GM19238 (cell line): ENCODE data around the gene SH3RF1.
"Not testable (repeated sequence)": the region's sequence is repeated elsewhere in the genome, so short reads cannot be mapped to it uniquely, and the experiment has no call there.

ENCODE experiments used
- DNase-seq: peaks from one replicate; pipeline ENCODE4 v3.0.0; 2011; ENCODE audit warnings: low spot score; ENCODE audit not compliant: insufficient read length

SH3RF1 gene

GRCh38 chr4:169270810-169271691 lies at the start of gene SH3RF1:
TSS of gene SH3RF1 (minus strand) at chr4:169270956. CDS start at chr4:169269212, 1,744 bp downstream.
- DNase-seq: peak; percentile 73

DNA sequence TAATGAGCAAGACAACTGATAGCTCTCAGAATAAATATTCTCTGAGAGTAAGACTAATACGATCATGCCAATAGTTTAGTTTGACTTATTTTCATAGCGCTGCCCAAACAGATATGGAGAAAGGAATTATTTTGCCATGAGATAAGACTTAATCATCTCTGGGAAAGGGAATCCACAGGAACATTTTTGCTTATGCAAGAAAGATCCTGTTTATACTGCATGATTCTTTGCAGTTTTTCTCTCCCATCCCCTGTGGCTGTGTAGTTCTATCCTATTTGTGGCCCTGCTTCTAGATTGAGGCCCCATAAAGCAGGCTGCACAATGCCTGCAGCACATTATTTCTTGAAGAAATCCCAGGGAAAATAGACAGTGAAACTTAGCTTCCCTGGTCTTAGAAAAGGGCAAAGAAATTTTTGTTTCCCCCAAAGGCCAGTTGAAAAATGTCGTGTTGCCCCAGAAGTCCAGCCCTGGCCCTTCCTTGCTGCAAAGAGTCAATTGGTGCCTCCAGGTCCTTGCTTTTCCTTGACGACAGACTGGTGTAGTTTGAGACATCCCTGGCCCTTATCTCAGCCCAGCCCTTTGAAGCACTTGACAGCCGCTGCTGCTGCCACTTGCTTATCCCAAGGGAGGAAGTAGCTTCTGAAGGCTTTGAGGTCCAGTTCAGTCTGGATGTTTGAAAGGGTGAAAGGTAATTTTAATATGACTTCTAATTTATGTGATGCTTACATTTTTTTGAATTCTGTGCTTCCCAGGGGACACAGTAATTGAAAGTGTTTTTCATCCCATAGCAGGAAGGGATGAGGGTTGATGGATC lies 45.0 kb upstream of the SH3RF1 start:
- DNase-seq: no peak

GRCh38 chr4:169314906-169315305 lies 44.1 kb upstream of the SH3RF1 start:
- no peak for DNase-seq

- no peak for DNase-seq
Measured at GRCh38 chr4:169313732-169314131, 43.0 kb upstream of the SH3RF1 start.

GRCh38 chr4:169312690-169313422 lies 42.1 kb upstream of the SH3RF1 start:
- no peak for DNase-seq

- no peak for DNase-seq
Measured at GRCh38 chr4:169311643-169312365, 41.0 kb upstream of the SH3RF1 start.

DNA sequence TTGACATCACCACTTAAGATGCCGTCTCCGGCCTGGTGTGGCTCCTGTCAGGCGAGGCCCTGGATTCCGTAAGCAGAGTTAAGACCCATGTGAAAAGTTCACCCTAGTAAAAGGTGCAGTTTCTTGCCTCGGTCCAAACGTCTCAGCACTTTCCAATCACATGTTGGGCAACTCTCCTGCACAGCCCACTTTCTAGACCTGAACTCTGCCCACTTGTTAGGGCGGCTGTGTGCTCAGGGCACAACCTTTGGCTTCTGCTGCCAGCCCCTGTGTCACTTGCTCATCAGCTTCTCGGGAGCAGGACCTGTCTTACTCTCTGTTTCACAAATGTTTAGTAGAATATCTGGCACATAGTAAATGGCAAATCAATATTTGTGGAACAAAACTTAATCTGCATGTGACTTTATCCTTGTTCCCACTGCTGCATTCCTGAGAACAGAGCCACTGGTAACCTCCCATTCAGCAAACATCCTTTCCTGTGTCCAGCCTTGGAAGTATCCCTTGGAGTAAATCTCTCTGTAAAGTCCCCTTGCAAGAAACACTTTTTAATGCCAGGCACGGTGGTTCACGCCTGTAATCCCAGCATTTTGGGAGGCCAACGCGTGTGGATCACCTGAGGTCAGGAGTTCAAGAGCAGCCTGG lies 38.7 kb upstream of the SH3RF1 start:
- DNase-seq: no peak

DNA sequence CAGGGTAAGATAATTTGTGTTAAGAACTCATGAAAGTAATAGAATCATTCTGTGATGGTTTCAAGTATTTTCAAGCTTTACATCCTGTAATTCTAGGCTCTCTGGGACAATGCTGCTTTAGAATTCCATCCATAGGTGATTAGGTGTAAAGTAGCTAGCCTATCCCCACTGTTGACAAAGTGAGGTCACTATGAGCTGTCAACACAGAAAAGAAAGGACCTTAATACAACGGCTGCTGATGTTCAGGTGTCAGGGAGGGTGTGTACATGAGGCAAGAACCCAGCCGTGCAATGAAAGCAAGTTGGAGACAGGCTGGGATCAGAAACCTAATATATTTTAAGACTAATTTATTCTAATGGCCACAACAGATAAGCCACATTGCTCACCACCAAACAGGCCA lies 36.8 kb upstream of the SH3RF1 start:
- DNase-seq: no peak

DNA sequence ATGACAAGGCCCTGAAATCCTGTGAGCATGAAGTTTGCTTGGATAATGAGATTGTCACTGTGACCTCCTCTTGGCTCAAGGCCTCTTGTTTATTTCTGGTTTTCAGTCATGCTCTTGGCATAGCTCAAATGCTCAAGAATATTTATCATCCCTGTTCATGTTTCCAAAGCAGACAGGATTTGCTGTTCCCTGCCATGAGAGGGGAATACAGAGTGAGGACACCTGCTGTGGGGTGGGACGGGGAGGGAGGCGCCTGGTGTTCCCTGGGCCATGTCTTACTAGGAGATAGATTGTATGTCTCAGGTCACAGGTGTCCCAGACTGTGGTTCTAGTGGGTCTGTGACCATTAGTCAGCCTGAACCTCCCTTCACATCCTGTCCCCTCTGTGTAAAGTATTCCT lies 34.9 kb upstream of the SH3RF1 start:
- no peak for DNase-seq

DNA sequence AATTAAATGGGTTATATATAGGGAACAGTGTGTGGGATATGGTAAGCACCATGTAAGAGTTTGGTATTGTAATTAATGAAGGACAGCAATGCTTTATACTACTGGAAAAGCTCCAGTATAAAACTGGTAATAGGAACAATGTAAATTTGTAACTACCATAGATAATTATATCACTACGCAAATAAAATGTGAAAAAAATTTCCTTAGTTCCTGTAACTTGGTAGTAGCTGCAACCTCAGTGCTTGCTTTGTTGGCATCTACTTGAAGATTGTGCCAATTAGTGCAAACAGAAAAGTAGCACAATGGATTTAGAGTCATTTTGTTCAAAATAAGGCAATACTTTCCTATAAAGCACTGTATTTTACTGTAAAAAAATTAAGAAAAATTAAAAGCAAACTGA lies 34.4 kb upstream of the SH3RF1 start:
- no peak for DNase-seq

DNA sequence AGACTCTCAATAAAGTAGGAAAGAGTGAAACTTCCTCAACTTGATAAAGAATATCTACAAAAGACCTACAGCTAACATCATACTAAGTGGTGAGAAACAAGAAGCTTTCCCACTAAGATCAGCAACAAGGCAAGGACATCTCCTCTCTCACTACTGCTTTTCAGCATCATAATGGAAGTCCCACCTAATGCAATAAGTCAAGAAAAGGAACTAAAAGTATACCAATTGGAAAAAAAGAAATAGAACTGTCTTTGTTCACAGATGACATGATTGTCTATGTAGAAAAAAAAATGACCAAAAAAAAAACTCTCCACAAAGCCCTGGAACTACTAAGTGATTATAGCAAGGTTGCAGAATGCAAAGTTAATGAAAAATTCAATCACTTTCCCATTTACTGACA lies 25.1 kb upstream of the SH3RF1 start:
- no peak for DNase-seq

DNA sequence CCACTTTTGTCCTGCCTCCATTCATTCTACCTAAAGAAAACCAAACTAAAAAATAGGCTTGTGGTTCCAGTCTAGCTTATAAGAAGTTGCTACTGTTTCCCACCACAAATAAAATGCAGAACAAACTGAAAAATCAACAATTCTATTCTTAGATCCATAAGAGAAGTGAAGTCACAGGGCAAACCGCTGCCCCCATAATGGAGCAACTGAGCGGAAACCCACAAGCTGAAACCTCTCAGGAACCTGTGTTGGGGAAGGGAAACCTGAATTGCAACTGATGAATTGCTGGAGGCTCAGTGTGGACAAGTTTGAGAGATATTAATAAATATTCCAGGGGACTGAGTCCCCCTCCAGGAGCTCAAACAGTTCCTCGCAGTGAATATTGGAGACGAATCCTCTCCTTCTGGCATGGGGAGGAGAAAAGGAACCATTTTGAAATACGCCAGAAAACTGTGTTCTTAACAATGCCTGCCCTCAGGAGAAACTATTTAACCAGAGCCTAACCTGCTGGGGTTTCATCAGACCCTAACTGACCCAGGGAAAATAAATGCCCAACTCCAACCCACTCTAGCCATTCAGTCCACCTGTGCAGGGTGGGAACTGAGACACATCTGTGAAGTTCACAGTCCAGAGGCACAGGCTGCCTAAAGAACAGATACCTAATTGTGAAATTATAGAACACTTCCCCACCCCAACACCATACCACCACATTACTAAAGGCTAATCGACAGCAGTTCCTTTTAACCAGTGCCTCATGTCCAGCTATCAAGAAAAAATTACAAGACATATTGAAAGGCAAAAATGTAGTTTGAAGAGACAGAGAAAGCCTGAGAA lies 22.8 kb upstream of the SH3RF1 start:
- no peak for DNase-seq

DNA sequence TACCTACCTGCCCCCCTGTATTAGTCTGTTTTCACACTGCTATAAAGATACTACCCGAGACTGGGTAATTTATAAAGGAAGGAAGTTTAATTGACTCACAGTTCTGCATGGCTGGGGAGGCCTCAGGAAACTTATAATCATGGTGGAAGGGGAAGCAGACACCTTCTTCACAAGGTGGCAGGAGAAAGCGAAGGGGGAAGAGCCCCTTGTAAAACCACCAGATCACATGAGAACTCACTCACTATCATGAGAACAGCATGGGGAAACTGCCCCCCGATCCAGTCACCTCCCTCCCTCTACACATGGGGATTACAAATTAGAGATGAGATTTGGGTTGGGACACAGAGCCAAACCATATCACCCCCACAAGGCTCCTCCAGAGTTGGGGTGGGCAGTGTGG lies 17.2 kb upstream of the SH3RF1 start:
- DNase-seq: not testable (repeated sequence)

DNA sequence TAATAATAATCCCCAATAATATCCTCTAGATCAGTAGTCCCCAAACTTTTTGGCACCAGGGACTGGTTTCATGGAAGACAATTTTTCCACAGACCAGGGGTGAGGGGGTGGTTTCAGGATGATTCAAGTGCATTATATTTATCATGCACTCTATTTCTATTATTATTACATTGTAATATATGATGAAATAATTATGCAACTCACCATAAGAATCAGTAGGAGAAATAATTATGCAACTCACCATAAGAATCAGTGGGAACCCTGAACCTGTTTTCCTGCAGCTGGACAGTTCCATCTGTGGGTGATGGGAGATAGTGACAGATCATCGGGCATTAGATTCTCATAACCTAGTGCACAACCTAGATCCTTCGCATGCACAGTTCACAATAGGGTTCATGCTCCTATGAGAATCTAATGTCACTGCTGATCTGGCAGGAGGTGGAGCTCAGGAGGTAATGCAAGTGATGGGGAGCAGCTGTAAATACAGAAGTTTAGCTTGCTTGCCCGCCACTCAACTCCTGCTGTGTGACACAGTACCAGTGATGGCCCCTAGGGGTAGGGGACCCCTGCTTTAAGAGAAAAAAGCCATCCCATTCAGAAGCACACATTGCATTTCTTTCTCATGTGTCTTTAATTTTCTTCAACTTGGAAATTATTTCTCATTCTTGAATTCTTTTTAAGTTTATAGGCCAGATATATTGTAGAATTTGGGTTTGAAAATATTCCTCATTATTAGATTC lies 16.0 kb upstream of the SH3RF1 start:
- DNase-seq: no peak

DNA sequence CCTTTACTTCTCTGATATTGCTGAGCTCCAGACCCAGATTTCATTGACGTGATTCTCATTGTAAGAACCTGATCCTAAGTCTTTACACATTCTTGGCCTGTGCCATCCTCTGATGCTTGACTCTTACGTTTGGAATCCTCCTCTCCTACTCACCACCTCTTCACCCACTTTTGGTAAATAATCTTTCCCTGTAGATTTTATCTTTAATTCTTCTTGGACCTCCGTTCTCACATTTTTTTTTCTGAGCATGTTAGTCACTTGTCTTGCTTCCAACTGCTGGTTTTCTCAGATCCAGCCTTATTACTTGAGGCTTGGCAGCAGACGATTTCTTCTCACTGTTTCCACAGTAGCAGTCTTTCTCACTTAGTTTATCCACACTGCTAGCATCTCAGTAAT lies 12.4 kb upstream of the SH3RF1 start:
- no peak for DNase-seq

DNA sequence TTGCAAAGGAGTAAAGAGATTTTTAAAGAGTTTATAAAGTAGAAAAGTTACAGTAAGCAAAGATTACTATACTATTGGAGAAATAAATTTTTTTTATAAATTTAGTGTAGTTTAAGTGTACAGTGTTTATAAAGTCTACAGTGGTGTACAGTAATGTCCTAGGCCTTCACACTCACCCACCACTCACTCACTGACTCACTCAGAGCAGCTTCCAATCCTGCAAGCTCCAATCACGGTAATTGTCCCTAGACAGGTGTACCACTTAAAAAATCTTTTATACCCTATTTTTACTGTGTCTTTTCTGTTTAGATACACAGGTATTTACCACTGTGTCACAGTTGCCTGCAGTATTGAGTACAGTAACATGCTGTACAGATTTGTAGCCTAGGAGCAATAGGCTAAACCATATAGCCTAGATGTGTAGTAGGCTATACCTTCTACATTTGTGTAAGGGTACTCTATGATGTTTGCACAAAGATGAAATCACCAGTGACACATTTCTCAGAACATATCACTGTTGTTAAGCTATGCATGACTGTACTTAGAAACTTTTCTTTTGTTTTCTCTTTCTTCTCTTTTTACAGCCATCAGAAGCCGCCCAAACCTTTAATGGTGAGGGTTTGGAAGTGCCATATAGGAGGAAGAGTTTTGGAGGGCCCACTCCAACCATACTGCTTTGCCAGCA lies 11.8 kb upstream of the SH3RF1 start:
- DNase-seq: no peak

DNA sequence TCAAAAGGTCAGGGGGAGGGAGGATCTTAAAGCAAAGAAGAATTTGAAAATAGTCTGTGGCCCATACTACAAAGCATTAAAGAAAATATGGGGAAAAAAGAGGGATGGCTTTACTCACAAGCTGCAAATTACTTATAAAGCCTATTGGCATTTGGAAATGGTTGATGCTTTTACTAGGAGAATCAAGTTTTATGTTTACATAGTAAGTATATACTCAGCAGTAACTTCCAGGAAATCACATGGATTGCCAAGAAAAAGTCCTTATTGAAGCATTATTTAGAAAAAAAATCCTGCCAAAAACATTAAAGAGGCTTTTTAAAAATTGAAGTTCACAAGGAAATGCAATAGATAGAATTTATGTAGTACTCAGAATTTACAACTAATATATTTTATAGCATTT lies 8.4 kb upstream of the SH3RF1 start:
- no peak for DNase-seq

- DNase-seq: no peak
Measured at GRCh38 chr4:169278624-169279023, 7.9 kb upstream of the SH3RF1 start.
